Measurements from ENCODE around the gene HLA-DMB. TPM values are rescaled to one million over a fixed set of nuclear protein-coding genes. Genes with fewer than 3 reads are reported as not detected.

Gene HLA-DMB
- total and polyA plus RNA-seq, 5 donors = 6.0 to 15.7 (median 10.8) TPM

DNA sequence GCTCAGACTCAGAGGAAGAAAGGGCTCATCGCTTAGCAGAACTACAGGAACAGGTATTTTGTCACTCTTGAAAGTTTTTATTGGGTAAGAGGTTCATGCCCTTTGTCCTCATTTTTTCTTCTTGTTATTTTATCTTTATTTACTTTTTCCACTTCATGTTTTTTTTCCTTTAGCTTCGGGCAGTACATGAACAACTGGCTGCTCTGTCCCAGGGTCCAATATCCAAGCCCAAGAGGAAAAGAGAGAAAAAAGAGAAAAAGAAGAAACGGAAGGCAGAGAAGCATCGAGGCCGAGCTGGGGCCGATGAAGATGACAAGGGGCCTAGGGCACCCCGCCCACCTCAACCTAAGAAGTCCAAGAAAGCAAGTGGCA, 37.1 kb upstream of the HLA-DMB start:
- no peak overlapping the region for H3K4me3 ChIP-seq (ENCODE audit: low read length)
- intact Hi-C loops (cut with DNase I) = loop anchor here in 3 of 4 donors (5.0 to 10.0 kb wide), 3 partner anchors 41 to 1313 kb away; partner anchors contain the start of genes C6orf47 (in 1 of the 3), CSNK2B (in 1 of the 3), DXO (in 1 of the 3) and GPANK1 (in 1 of the 3)
- no peak for ATAC-seq
- 62% methylated on average over 7 of the region's 7 CpGs for WGBS
- no peaks in the 10 kb centered on the region for H3K4me1 ChIP-seq (ENCODE audit: control insufficient read depth, insufficient read depth, low read length)
- DNase-seq = no peak
- no peaks in the 10 kb centered on the region for H3K27me3 ChIP-seq (ENCODE audit: control insufficient read depth, insufficient read depth)
- H3K9me3 ChIP-seq (ENCODE audit: control insufficient read depth, low read length) = no peaks in the 10 kb centered on the region
- no peak overlapping the region for H3K27ac ChIP-seq (ENCODE audit: low read length)

GRCh38 chr6:32977272-32977952, 36.6 kb upstream of the HLA-DMB start:
- Histone ChIP-seq H3K27me3 (ENCODE audit: control insufficient read depth, insufficient read depth) (no peaks in the 10 kb centered on the region), H3K4me3 (ENCODE audit: low read length) (no peak overlapping the region), H3K9me3 (ENCODE audit: control insufficient read depth, low read length) (no peaks in the 10 kb centered on the region), H3K4me1 (ENCODE audit: control insufficient read depth, insufficient read depth, low read length) (no peaks in the 10 kb centered on the region), H3K27ac (ENCODE audit: low read length) (no peak overlapping the region)
- 64% methylated on average over 10 of the region's 10 CpGs for WGBS
- DNase-seq (no peak), ATAC-seq (no peak)
- intact Hi-C loops (cut with DNase I) = loop anchor here in 3 of 4 donors (5.0 to 10.0 kb wide), 3 partner anchors 40 to 1313 kb away; partner anchors contain the start of genes C6orf47 (in 1 of the 3), CSNK2B (in 1 of the 3), DXO (in 1 of the 3) and GPANK1 (in 1 of the 3)

DNA sequence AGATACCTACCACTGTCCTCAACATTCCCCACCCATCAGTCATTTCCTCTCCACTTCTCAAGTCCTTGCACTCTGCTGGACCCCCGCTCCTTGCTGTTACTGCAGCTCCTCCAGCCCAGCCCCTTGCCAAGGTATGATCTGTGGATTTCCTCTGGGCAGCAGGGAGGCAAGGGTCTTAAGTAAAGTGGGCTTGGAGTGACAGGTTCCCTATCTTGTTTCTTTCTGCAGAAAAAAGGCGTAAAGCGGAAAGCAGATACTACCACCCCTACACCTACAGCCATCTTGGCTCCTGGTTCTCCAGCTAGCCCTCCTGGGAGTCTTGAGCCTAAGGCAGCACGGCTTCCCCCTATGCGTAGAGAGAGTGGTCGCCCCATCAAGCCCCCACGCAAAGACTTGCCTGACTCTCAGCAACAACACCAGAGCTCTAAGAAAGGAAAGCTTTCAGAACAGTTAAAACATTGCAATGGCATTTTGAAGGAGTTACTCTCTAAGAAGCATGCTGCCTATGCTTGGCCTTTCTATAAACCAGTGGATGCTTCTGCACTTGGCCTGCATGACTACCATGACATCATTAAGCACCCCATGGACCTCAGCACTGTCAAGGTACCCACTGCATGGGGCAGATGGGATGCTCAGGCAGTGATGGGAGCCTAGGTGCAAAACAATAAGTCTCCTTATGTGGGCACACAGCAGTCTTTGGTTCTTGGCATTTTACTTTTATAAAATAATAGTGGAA, 35.7 kb upstream of the HLA-DMB start:
- ATAC-seq = no peak
- no peaks in the 10 kb centered on the region for H3K4me1 ChIP-seq (ENCODE audit: control insufficient read depth, insufficient read depth, low read length)
- no peak overlapping the region for H3K27ac ChIP-seq (ENCODE audit: low read length)
- H3K9me3 ChIP-seq (ENCODE audit: control insufficient read depth, low read length) = no peaks in the 10 kb centered on the region
- 75% methylated on average over 7 of the region's 7 CpGs for WGBS
- no peak overlapping the region for H3K4me3 ChIP-seq (ENCODE audit: low read length)
- intact Hi-C loops (cut with DNase I) = loop anchor here in 3 of 4 donors (5.0 to 10.0 kb wide), 3 partner anchors 39 to 1312 kb away; partner anchors contain the start of genes C6orf47 (in 1 of the 3), CSNK2B (in 1 of the 3), DXO (in 1 of the 3) and GPANK1 (in 1 of the 3)
- DNase-seq = no peak
- H3K27me3 ChIP-seq (ENCODE audit: control insufficient read depth, insufficient read depth) = no peaks in the 10 kb centered on the region

DNA sequence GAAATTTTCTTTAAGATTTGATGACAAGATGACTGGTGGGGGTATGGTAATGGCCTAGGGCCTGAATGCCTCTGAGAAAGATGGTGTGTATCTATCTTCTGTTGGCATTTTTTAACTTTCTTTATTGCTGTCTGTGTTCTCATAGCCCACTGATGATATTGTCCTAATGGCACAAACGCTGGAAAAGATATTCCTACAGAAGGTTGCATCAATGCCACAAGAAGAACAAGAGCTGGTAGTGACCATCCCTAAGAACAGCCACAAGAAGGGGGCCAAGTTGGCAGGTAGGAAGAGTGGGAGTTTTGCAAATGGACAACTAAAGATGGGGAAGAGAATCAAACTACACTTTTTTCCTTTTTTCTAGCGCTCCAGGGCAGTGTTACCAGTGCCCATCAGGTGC, 35.1 kb upstream of the HLA-DMB start:
- ATAC-seq (no peak), DNase-seq (no peak)
- H3K27me3 ChIP-seq (ENCODE audit: control insufficient read depth, insufficient read depth) = no peaks in the 10 kb centered on the region
- no peak overlapping the region for H3K4me3 ChIP-seq (ENCODE audit: low read length)
- 56% methylated on average over 2 of the region's 2 CpGs for WGBS
- intact Hi-C loops (cut with DNase I) = loop anchor here in 3 of 4 donors (5.0 to 10.0 kb wide), 3 partner anchors 39 to 1311 kb away; partner anchors contain the start of genes C6orf47 (in 1 of the 3), CSNK2B (in 1 of the 3), DXO (in 1 of the 3) and GPANK1 (in 1 of the 3)
- H3K27ac ChIP-seq (ENCODE audit: low read length) = no peak overlapping the region
- H3K4me1 ChIP-seq (ENCODE audit: control insufficient read depth, insufficient read depth, low read length) = no peaks in the 10 kb centered on the region
- H3K9me3 ChIP-seq (ENCODE audit: control insufficient read depth, low read length) = no peaks in the 10 kb centered on the region

DNA sequence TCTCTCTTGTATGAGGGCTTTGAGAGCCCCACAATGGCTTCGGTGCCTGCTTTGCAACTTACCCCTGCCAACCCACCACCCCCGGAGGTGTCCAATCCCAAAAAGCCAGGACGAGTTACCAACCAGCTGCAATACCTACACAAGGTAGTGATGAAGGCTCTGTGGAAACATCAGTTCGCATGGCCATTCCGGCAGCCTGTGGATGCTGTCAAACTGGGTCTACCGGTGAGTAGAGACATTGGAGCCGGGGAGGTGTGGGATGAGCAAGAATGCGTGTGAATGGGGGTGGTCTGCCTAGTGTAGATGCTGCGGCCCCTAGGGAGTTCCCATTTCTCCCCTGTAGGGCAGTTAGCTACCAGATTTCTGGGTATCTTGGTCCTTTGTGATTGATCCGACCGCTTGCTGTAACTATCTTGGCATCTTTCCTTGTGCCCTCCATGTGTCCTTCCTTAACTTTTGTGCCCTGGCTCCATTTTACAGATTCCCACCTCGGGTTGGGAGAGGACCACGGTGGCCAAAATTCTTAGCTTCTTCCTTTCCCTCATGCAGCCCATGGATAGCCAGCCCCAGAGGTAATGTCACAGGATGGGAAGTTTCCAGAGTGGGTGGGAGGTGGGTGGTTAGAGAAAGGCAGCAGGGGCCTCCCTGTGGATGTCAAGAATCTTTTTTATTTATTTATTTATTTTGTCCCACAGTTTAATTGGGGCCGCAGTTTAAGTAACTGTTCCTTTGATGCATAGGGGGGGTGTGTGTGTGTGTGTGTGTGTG, 33.9 kb upstream of the HLA-DMB start:
- no peaks in the 10 kb centered on the region for H3K4me1 ChIP-seq (ENCODE audit: control insufficient read depth, insufficient read depth, low read length)
- DNase-seq (peak in 1 of 3 donors; percentile 32), ATAC-seq (no peak)

GRCh38 chr6:32974016-32974333, 33.1 kb upstream of the HLA-DMB start:
- no peaks in the 10 kb centered on the region for H3K4me1 ChIP-seq (ENCODE audit: control insufficient read depth, insufficient read depth, low read length)
- no peak for DNase-seq
- H3K4me3 ChIP-seq (ENCODE audit: low read length) = peak overlapping the region; percentile 90
- no peaks in the 10 kb centered on the region for H3K27me3 ChIP-seq (ENCODE audit: control insufficient read depth, insufficient read depth)
- H3K9me3 ChIP-seq (ENCODE audit: control insufficient read depth, low read length) = no peaks in the 10 kb centered on the region
- WGBS = under 1% methylated on average over 4 of the region's 4 CpGs
- intact Hi-C loops (cut with DNase I) = loop anchor here in 2 of 4 donors (10.0 kb wide), 2 partner anchors 999 to 1309 kb away; partner anchors contain the start of genes C6orf47 (in 1 of the 2), CSNK2B (in 1 of the 2), DXO (in 1 of the 2) and GPANK1 (in 1 of the 2)
- no peak for ATAC-seq
- no peak overlapping the region for H3K27ac ChIP-seq (ENCODE audit: low read length)

More for the DNA sequence above, 33.9 kb upstream of the HLA-DMB start:
- intact Hi-C loops (cut with DNase I) = loop anchor here in 3 of 4 donors (5.0 to 10.0 kb wide), 3 partner anchors 37 to 1310 kb away; partner anchors contain the start of genes C6orf47 (in 1 of the 3), CSNK2B (in 1 of the 3), DXO (in 1 of the 3) and GPANK1 (in 1 of the 3)
- Histone ChIP-seq H3K9me3 (ENCODE audit: control insufficient read depth, low read length) (no peaks in the 10 kb centered on the region), H3K4me3 (ENCODE audit: low read length) (peak overlapping the region; percentile 90), H3K27me3 (ENCODE audit: control insufficient read depth, insufficient read depth) (no peaks in the 10 kb centered on the region), H3K27ac (ENCODE audit: low read length) (no peak overlapping the region)
- 7% methylated on average over 14 of the region's 14 CpGs for WGBS

- Histone ChIP-seq H3K27me3 (ENCODE audit: control insufficient read depth, insufficient read depth) (no peaks in the 10 kb centered on the region), H3K27ac (ENCODE audit: low read length) (peak overlapping the region; percentile 77), H3K4me1 (ENCODE audit: control insufficient read depth, insufficient read depth, low read length) (no peaks in the 10 kb centered on the region), H3K4me3 (ENCODE audit: low read length) (peak overlapping the region; percentile 90), H3K9me3 (ENCODE audit: control insufficient read depth, low read length) (no peaks in the 10 kb centered on the region)
- intact Hi-C loops (cut with DNase I) = loop anchor here in 2 of 4 donors (10.0 kb wide), 2 partner anchors 999 to 1309 kb away; partner anchors contain the start of genes C6orf47 (in 1 of the 2), CSNK2B (in 1 of the 2), DXO (in 1 of the 2) and GPANK1 (in 1 of the 2)
- ATAC-seq = no peak
- DNase-seq = peak in 1 of 3 donors; percentile 49
- WGBS = under 1% methylated on average over 23 of the region's 23 CpGs
Measured at GRCh38 chr6:32973144-32974015, 32.6 kb upstream of the HLA-DMB start.

GRCh38 chr6:32972353-32973143, 31.7 kb upstream of the HLA-DMB start:
- no peaks in the 10 kb centered on the region for H3K4me1 ChIP-seq (ENCODE audit: control insufficient read depth, insufficient read depth, low read length)
- DNase-seq (peak in 2 of 3 donors; percentile 43 to 68), ATAC-seq (no peak)
- H3K27me3 ChIP-seq (ENCODE audit: control insufficient read depth, insufficient read depth) = no peaks in the 10 kb centered on the region
- H3K9me3 ChIP-seq (ENCODE audit: control insufficient read depth, low read length) = no peaks in the 10 kb centered on the region
- intact Hi-C loops (cut with DNase I) = loop anchor here in 2 of 4 donors (10.0 kb wide), 2 partner anchors 998 to 1308 kb away; partner anchors contain the start of genes C6orf47 (in 1 of the 2), CSNK2B (in 1 of the 2), DXO (in 1 of the 2) and GPANK1 (in 1 of the 2)
- under 1% methylated on average over 70 of the region's 70 CpGs for WGBS
- peak overlapping the region; percentile 90 for H3K4me3 ChIP-seq (ENCODE audit: low read length)
- peak overlapping the region; percentile 77 for H3K27ac ChIP-seq (ENCODE audit: low read length)
